ENCODE results near the gene KIF12. TPM values are rescaled to one million over a fixed set of nuclear protein-coding genes. Genes with fewer than 3 reads are reported as not detected.

KIF12 gene
- total and polyA plus RNA-seq, 2 of the 8 experiments (the other 6 are each of a cell fraction or from before 2014, with no cell fraction given) = 2.9 to 3.9 TPM

GRCh38 chr9:114130624-114131277 lies 31.7 kb upstream of the KIF12 start:
- no peaks in the 10 kb centered on the region for H3K9me3 ChIP-seq (ENCODE audit: insufficient read depth in 2 of 2, low read depth in 1 of 2, low read length in 1 of 2)
- FAIRE-seq (no peak), DNase-seq (ENCODE audit: low read depth in 1 of 2, low spot score in 2 of 2) (no peak)
- no peak overlapping the region for H3K14ac ChIP-seq (ENCODE audit: insufficient read length)
- no peaks in the 10 kb centered on the region; a peak in 1 of 7 replicates for H3K27me3 ChIP-seq (replicated peaks in 1 of 4; ENCODE audit: control insufficient read depth in 3 of 4, extremely low read depth in 1 of 4, insufficient read depth in 3 of 4, low read length in 3 of 4)
- no peak overlapping the region for H2BK12ac ChIP-seq (ENCODE audit: low read depth, low read length)
- H3K4ac ChIP-seq (replicated peaks; ENCODE audit: insufficient read length, low read depth, low read length) = no peak overlapping the region
- no peak overlapping the region for H2BK120ac ChIP-seq (replicated peaks; ENCODE audit: low read depth, low read length)
- H3K9ac ChIP-seq (replicated peaks in 1 of 4; ENCODE audit: extremely low read depth in 1 of 4, low read depth in 3 of 4, low read length in 3 of 4) = no peak overlapping the region
- H3K79me2 ChIP-seq (ENCODE audit: control insufficient read depth in 1 of 2, insufficient read depth in 2 of 2, low read length in 2 of 2) = no peaks in the 10 kb centered on the region
- H4K5ac ChIP-seq (ENCODE audit: insufficient read length, low read depth, low read length) = no peak overlapping the region
- H3K4me1 ChIP-seq (replicated peaks in 1 of 4; ENCODE audit: control insufficient read depth in 3 of 4, insufficient read depth in 4 of 4, low read length in 3 of 4) = peaks cover 0 to 2% (median 0%) of the 10 kb centered on the region in 4 experiments; a peak in 2 of 7 replicates
- H3K4me3 ChIP-seq (ENCODE audit: extremely low read depth in 1 of 4, insufficient read depth in 2 of 4, low read depth in 3 of 4, low read length in 4 of 4) = no peak overlapping the region
- H3K36me3 ChIP-seq (ENCODE audit: control insufficient read depth in 2 of 4, insufficient read depth in 4 of 4, low read length in 3 of 4) = no peaks in the 10 kb centered on the region
- H3K23ac ChIP-seq (ENCODE audit: insufficient read length) = no peak overlapping the region
- ChIA-PET POLR2A (ENCODE audit: partially characterized antibody) (no interaction called here), CTCF (ENCODE audit: partially characterized antibody) (interaction anchor here (0.9 to 3.3 kb wide), 5 partner anchors 9 to 48 kb away, joined by 3 to 13 read pairs (median 3); no protein-coding TSS in a partner anchor)
- H4K20me1 ChIP-seq (replicated peaks in 1 of 2; ENCODE audit: control insufficient read depth in 1 of 2, insufficient read depth in 2 of 2, low read length in 2 of 2) = no peaks in the 10 kb centered on the region
- no peak overlapping the region for H3K27ac ChIP-seq (ENCODE audit: low read depth, low read length)
- no peak overlapping the region for H2AFZ ChIP-seq (ENCODE audit: low read length)
- 91% methylated on average over 4 of the region's 4 CpGs; no CpG with 5 or more reads in 1 of the 2 experiments for WGBS, 2 experiments (ENCODE audit: extremely low coverage in 1 of 2, insufficient coverage in 1 of 2, insufficient read length in 1 of 2, insufficient replicate concordance in 2 of 2, low coverage in 1 of 2, low lambda C conversion rate in 2 of 2, missing lambda C conversion rate in 1 of 2)
- no peak overlapping the region for H4K8ac ChIP-seq (ENCODE audit: extremely low read depth, insufficient read depth, low read length)
- no peak overlapping the region for H2BK5ac ChIP-seq (ENCODE audit: low read depth, low read length)
- no peak overlapping the region for H3K4me2 ChIP-seq (ENCODE audit: insufficient read depth in 1 of 2, low read depth in 2 of 2, low read length in 2 of 2)
- H3K79me1 ChIP-seq (ENCODE audit: low read depth, low read length) = no peaks in the 10 kb centered on the region
- H3K56ac ChIP-seq (replicated peaks; ENCODE audit: insufficient read length, low read depth, low read length) = no peak overlapping the region
- no peak overlapping the region for H2BK15ac ChIP-seq (ENCODE audit: low read length)
- H2BK20ac ChIP-seq (ENCODE audit: low read length) = no peak overlapping the region
- peaks cover 2% of the 10 kb centered on the region; the same call in 1 of the 2 replicates for H3K23me2 ChIP-seq (ENCODE audit: low read depth, low read length)
- H4K91ac ChIP-seq (replicated peaks; ENCODE audit: insufficient read length, low read length) = no peak overlapping the region
- TF ChIP-seq SIRT6 (IDR thresholded peaks at IDR 0.05; ENCODE audit: low read length) = no peak
- TF ChIP-seq SP1 (IDR thresholded peaks at IDR 0.05; ENCODE audit: low read depth, low read length) = no peak
- TF ChIP-seq RBBP5 (IDR thresholded peaks at IDR 0.05; ENCODE audit: borderline replicate concordance, low read depth, low read length) = no peak
- no peak for TF ChIP-seq HDAC2 (IDR thresholded peaks at IDR 0.05; ENCODE audit: borderline replicate concordance in 1 of 2, low read depth in 2 of 2, low read length in 2 of 2)
- no peak for TF ChIP-seq RAD21 (IDR thresholded peaks at IDR 0.05 in 1 of 2, conservative IDR thresholded peaks at IDR 0.05 in 1 of 2; ENCODE audit: low read depth in 2 of 2, low read length in 2 of 2)
- no peak for TF ChIP-seq TBP (IDR thresholded peaks at IDR 0.05; ENCODE audit: low read depth, low read length)
- no peak for TF ChIP-seq BCL11A (IDR thresholded peaks at IDR 0.05; ENCODE audit: low read depth in 2 of 2, low read length in 2 of 2)
- no peak overlapping the region for H2AK5ac ChIP-seq (ENCODE audit: low read depth, low read length)
- H3K18ac ChIP-seq (ENCODE audit: extremely low read depth, low read length) = no peak overlapping the region

Data from H1 (cell line).